HG03064 (cell line): ENCODE results near the gene LGALS3.

Source experiments
- ATAC-seq: cut with Tn5 transposase; IDR thresholded peaks from one replicate; pipeline ENCODE4 v1.9.1; 2021; ENCODE audit warnings: low read depth; ENCODE audit not compliant: unreplicated experiment

Gene LGALS3

GRCh38 chr14:55129428-55130195, 560 bp downstream of the LGALS3 start:
- ATAC-seq = peak; percentile 59

DNA sequence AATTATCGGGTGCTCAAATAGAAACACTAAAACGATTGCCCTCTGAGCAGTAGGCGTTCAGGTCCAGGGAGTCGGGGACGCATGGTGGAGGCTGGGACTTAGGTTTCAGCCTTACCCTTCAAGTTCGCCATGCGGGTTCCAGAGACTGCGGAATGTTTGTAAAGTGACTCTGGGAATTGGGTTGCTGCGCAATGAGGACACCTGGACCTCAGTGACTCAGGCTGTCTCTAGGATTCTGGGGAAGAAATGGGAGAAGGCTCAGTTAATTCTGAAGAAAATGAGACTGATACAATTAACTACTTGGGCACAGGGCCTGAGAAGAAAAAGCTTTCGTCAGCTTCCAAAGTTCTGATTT, 1.1 kb downstream of the LGALS3 start:
- ATAC-seq = no peak

DNA sequence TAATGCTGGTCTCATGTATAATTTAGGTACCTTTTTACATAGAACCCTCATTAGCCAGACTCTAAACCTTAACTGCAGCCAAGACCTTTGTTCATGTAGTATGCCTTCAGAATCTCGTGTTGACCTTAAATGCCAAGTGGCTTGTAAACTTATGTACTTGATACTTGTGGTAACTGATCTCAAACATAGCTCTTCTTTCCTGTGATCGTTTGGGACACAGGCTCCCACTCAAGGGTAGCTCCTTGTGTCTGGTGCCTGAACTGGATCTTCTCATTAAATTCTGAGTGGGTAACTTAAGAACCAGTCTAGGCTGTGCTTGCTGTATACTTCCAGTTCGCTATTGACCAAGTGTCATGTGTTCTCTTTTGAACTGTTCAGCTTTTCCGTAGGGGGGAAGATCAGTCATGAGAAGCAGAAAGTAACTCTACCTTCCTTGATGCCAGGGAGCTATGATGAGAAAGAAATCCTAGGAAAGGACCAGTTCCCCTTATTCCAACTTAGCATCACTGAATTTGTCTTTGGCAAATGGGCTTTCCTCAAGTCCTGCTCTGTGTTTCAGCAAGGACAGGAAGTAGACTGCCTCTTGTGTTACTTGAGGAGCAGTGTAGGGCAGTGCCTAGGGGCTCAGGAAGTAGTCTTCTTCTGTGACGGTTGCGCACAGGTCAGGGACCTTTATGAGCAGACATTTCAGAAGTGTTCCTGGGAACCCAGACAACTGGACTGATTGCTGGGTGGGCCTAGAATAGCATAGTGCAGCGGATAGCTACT, 2.5 kb downstream of the LGALS3 start:
- no peak for ATAC-seq

- no peak for ATAC-seq
Measured at GRCh38 chr14:55133416-55133815, 4.4 kb downstream of the LGALS3 start.

DNA sequence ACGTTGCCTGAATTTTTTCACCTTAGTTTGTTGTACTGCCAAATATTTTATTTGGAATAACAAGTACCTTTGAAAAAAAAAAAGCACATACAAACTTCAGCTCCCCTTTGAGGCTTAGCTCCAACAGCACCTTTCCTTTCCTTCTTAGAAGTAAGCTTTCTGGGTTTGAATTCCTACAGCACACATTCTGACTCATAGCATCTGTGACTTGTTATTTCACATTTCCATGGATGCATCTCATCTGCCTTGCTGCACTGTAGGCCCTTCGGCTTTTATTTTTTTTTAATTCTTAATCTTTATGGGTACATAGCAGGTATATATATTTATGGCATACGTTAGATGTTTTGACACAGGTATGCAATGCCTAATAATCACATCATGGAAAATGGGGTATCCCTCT, 7.2 kb downstream of the LGALS3 start:
- ATAC-seq = no peak

DNA sequence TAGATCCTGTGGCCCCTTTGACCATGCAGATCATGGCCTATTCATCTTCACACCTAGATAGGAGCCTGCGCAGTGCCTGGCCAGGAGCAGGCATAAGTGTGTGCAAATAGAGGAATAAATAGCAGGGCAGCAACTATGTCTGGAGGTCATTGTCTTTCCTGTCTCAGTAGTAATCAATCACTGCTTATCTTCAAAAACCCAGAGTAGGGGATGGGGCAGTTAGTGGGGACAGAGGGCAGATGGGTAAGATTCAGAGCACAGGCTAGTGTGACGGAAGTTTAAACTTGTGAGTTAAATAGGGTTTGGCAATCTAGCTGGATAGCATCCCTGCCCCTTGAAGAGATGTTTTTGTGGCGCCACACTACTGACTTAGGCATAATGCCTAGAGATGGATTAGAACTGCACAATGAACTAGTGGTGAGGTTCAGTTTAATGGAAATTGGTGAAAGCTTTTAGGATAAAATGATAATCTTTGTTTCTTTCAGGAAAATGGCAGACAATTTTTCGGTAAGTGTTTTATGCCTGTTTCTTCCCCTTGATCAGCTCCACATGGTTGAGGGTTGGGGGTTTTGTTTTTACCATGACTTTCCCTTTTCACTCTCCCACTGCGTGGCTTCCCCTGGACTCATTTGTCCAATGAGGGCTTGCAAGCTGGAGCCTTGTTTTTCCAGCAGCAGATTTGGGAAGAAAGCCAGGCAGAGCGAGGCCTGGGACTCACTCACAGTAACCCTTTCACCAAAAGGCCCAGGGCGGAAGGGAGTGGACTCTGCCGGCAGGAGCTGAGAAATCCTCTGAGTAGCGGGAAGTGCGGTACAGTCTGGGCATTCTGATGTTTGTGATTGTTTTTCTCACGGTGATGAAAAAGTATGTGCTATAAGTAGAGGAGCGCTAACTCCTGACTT, 8.1 kb downstream of the LGALS3 start:
- ATAC-seq = no peak

DNA sequence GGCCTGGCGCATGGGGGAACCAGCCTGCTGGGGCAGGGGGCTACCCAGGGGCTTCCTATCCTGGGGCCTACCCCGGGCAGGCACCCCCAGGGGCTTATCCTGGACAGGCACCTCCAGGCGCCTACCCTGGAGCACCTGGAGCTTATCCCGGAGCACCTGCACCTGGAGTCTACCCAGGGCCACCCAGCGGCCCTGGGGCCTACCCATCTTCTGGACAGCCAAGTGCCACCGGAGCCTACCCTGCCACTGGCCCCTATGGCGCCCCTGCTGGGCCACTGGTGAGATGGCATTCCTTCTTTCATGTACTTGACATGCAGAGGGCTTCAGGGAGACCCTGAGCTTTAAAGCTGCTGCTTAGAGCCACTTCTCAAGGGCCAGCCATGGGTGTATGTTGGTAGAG, 9.0 kb downstream of the LGALS3 start:
- ATAC-seq = no peak

- no peak for ATAC-seq
Measured at GRCh38 chr14:55139141-55139540, 10.1 kb downstream of the LGALS3 start.

DNA sequence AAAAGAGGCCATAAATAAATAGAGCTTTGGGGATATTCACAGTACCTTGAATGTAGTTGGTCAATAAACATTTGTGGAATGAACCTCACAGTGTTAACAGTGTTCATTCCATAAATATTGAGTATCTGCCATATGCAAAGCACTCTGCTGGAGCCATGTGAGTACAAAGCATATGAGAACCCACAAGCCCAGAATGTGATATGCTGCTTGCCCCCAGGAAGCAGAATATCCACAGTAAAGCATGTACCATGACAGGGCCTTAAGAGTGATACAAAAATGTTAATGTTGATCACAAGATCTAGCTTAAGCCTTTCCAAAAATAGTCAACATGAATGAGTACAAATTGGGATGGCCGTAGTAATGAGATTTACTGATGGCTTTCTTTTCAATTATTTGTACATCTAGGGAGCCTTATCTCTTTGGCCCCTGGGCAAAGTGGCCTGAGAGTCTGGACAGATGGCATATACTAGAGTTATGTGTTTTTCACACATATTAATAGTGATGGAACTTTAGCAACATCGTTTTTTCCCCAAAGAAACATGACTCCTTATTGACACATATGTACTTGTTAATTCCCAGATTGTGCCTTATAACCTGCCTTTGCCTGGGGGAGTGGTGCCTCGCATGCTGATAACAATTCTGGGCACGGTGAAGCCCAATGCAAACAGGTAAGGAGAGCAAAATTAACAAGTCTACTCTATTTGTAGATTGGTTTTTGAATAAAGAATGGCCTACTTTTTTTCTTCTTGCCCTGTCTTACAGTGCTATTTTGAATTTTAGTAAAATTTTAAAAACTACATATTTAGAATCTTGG, 10.9 kb downstream of the LGALS3 start:
- no peak for ATAC-seq

- no peak for ATAC-seq
Measured at GRCh38 chr14:55141825-55142224, 12.8 kb downstream of the LGALS3 start.

DNA sequence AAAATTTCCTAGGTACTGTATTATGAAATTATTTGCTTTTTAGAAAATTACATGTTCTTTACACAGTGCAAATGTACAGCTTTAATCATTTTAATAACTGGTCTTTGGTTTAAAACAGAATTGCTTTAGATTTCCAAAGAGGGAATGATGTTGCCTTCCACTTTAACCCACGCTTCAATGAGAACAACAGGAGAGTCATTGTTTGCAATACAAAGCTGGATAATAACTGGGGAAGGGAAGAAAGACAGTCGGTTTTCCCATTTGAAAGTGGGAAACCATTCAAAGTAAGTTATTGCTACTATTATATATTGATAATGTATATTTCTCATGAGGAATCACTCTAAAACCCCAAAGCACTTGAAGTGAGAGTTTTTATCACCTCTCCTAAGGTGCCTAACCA, 13.4 kb downstream of the LGALS3 start:
- no peak for ATAC-seq

DNA sequence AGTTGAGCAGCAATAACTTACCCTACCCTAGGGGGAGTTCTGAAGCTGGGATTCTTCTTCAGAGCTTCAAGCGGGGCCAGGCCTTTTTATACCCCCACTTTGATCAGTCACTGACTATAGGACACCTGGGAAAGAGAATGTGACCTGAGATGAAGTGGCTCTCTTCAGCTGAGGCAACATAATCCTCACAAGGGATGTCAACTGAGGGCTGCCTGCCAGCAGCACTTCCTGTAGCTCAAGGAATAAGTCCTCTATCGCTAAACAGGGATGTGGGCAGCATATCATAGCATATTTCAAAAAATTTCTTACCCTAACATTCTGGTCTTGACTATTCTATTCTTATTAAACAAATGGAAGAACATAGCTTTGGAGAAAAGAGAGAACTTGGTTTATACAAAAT, 17.4 kb downstream of the LGALS3 start:
- ATAC-seq = no peak

- no peak for ATAC-seq
Measured at GRCh38 chr14:55151601-55152000, 22.5 kb downstream of the LGALS3 start.

DNA sequence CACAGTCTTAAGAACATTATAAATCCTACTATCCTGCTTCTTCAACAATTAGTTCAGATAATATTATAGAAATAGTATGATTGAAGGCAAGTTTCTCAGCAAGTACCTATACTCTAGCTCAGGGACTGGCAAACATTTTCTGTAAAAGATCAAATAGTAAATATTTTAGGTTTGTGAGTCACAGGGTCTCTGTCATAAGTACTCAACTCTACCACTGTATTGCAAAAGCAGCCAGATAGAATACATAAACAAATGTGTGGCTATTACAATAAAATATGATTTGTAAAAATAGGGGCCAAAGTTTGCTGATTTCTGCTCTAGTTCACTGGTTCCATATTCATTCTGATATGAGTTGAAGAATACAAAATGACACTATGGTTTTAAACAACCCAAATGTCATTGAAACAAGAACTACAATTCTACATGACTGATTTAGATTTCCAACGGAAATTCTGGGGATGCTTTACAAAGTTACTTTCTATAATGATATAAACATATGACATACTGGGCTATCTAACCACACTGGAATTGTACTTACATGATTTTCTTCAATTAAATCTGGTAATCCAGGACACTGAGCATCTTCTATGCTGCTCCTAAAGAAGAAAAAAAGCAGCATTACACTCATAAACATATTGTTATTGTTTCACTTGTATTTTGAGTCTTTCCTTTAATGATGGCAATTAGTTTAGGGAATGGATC, 23.2 kb downstream of the LGALS3 start:
- ATAC-seq = no peak

DNA sequence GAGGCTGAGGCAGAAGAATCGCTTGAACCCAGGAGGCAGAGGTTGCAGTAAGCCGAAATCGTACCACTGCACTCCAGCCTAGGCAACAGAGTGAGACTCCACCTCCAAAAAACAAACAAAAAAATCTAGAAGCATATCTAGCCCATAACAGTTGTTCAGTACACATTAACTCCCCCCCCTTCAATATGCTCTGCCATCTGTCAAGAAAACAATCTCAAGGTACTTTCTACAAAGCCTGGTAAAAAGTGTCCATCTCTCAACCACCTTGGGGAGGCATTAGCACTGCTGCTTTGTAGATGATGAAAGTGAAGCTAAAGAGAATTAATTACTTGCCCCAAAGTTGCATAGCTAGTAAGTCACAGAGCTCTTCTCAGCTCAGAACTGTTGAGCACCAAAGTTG, 24.9 kb downstream of the LGALS3 start:
- no peak for ATAC-seq

- no peak for ATAC-seq
Measured at GRCh38 chr14:55157080-55157479, 28.0 kb downstream of the LGALS3 start.

DNA sequence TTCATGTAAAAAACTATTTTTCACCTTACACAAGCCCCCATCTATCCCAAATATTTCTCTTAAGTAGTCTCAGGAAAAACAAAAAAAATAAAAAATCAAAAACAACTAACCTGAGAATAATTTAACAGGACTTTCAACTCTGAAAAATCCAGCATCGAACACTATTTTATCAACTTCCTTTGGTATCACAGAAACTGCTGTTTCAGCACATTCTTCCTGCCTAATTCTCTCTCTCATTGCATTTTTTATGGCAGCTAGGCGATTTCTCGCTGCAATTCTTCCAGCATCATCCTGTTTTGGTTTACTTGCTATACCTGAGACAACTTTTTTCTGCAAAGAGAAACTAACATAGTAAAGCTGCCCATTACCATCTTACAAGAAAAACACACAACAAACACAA, 29.4 kb downstream of the LGALS3 start:
- ATAC-seq = no peak

GRCh38 chr14:55160989-55161388, 31.9 kb downstream of the LGALS3 start:
- ATAC-seq = no peak

DNA sequence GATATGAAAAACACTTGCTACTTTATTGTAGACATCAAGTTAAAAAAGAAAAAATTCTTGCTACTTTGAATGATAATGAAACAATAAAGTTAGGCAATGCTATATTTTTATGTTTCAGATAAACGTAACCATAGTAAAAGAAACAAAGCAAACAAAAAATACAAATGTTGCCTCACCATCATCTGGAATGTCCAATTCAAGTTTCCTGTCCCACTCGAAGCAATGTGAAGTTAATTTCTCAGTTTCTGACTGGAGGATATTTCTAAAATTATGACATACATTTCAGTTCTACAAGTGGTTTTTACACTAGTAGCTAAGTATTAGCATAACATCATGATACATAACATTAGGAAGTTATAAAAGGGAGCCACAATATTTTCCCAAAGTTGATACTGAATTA, 41.5 kb downstream of the LGALS3 start:
- no peak for ATAC-seq

GRCh38 chr14:55180006-55180405, 51.0 kb downstream of the LGALS3 start:
- no peak for ATAC-seq
